ENCODE measurements around the gene UTP20. TPM values are rescaled to one million over a fixed set of nuclear protein-coding genes. Genes with fewer than 3 reads are reported as not detected.

The UTP20 gene
- total RNA-seq, 4 donors from 2014 or later: 8.5 to 22.0 (median 15.7) TPM

DNA sequence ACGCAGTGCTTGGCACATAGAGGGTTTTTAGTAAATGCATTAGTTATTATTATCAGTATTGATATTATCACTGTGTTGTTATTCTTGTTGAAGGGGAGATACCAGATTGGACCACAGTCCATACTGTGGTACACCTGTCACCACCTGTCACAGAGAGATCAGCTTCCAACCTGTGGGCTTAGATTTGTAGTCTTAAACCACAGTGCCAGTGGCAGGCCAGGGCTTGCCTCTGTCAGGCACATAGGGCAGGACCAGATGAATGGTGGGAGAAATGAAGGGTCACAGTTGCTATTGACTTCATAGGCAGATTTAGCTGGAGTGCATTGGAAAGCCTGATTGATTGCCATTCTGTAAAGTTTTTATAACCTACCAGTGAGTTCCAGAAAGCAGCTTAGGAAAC is 92.5 kb downstream of the UTP20 start:
- TF ChIP-seq, protein P1, sequence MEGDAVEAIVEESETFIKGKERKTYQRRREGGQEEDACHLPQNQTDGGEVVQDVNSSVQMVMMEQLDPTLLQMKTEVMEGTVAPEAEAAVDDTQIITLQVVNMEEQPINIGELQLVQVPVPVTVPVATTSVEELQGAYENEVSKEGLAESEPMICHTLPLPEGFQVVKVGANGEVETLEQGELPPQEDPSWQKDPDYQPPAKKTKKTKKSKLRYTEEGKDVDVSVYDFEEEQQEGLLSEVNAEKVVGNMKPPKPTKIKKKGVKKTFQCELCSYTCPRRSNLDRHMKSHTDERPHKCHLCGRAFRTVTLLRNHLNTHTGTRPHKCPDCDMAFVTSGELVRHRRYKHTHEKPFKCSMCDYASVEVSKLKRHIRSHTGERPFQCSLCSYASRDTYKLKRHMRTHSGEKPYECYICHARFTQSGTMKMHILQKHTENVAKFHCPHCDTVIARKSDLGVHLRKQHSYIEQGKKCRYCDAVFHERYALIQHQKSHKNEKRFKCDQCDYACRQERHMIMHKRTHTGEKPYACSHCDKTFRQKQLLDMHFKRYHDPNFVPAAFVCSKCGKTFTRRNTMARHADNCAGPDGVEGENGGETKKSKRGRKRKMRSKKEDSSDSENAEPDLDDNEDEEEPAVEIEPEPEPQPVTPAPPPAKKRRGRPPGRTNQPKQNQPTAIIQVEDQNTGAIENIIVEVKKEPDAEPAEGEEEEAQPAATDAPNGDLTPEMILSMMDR (IDR thresholded peaks at IDR 0.05; ENCODE audit: low read depth): no peak

DNA sequence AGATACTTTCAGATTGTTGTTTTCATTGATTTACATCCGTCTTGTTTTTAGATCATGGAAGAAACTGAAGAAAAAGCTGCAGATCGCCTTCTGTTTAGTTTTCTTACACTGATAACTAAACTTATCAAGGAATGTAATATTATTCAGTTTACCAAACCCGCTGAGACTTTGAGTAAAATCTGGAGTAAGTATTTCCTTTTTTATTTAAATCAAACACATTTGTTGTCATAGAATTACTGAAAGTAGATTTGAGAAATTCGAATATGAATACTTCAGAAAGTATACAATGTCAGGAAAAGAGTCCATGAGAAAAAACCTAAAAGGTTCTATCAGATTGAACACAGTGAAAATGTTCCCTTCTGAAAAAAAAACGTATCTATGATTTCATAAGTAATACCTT is 95.7 kb downstream of the UTP20 start:
- TF ChIP-seq, protein P1 (IDR thresholded peaks at IDR 0.05; ENCODE audit: low read depth): no peak

DNA sequence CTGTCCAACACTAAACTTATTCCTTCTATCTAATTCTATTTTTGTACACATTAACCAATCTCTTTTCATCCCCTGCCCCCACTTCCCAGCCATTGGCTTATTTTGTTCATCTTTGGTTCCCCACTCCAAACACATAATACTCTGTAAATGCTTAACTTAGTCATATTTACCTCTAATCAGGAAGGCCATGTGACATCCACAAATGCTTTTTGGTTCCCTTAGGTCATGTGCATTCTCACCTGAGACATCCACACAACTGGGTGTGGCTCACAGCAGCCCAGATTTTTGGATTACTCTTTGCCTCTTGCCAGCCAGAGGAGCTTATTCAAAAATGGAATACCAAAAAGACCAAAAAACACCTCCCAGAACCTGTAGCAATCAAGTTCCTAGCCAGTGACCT is 99.2 kb downstream of the UTP20 start:
- TF ChIP-seq, protein P1 (IDR thresholded peaks at IDR 0.05; ENCODE audit: low read depth): no peak

DNA sequence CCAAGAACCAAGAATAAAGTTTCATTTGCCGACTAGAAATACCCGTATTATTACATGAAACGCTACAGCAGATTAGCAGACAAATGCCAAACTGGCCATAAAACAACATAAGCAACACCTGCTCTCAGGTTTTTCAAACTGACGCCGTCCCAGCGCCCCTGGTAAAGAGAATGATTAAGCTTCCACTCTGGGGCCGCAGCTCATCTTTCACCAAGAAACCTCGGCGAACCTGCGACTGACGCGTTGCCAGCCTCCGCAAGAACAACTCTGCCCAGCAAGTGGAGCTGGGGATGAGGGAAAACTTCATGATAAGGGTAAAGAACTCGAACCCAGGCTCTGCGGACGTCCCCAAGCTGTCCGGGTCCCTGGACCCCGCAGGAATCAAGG is 127.1 kb downstream of the UTP20 start:
- TF ChIP-seq, protein P1 (IDR thresholded peaks at IDR 0.05; ENCODE audit: low read depth): no peak

DNA sequence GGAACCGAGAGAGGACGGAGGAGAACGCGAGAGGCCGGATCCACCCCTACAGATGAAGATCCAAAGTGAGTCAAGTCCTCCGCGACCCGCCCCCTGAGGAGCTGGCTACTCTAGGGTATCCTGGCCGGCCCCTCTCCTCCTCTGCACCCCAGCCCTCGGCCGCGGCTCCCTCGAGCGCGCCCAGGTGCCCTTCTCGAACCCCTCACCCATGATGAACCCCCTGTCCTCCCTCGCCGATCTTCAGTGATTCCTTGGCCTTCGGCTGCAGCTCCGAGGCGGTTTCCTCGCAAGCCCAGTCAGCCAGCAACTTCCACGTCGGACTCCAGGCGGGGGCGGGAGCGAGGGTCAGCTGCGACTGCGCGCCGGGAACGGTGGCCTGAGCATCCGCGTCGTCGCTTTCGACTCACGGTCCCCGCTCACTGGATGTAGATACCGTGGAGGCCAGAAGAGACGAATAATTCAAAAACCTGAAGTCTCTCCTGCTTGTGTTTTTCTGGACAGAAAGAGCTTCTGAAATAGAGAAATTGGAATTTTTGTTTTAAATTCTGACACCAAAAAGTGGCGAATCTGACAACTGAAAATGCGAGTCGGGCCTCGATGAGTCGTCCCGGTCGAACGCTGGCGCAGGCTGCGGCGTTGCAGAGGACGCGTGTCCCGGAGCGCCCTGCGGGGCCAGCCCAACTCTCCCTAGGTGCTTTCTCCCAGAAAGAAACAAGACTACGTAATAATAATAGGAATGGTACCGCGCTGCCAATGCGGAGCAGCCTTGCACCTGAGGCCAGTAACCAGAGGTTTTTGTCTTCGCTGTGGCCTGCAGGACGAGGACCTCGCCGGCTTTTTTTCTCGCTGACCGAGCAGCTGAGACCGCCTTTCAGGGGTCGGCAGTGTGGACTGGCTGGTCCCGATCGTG is 127.8 kb downstream of the UTP20 start, which contains the start of gene ARL1:
Gene ARL1, minus strand, starts transcription at position 337 of the 910 bp plus-strand sequence. Its CDS starts 127 bp downstream, at position 210.
- TF ChIP-seq, protein P1 (IDR thresholded peaks at IDR 0.05; ENCODE audit: low read depth): no peak

DNA sequence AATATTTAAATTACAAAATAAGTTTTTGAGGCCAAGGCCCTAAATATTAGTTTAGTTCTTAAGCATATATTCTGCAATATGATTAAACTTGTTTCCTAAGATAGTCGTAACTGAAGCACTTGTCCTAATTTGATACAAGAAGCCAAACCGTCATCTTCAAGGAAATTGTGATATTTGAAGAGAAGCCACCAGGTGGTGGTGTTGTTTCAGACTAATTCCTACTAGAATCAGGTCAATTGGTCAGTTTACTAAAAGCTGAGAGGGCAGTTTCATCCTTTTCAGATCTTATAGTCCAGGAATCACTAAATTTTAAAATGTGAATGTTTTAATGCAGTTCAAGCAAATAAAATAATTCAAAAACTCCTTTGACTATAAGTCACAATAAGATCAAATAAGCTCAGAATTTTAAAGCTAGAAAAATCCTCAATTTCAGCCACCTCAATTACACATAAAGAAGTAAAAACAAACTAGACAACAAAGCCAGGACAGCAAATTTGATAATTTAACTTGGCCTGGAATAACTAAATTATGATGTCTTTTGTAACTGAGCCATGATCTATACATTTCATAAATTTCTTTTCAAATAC is 134.7 kb downstream of the UTP20 start:
- TF ChIP-seq, protein P1 (IDR thresholded peaks at IDR 0.05; ENCODE audit: low read depth): no peak

DNA sequence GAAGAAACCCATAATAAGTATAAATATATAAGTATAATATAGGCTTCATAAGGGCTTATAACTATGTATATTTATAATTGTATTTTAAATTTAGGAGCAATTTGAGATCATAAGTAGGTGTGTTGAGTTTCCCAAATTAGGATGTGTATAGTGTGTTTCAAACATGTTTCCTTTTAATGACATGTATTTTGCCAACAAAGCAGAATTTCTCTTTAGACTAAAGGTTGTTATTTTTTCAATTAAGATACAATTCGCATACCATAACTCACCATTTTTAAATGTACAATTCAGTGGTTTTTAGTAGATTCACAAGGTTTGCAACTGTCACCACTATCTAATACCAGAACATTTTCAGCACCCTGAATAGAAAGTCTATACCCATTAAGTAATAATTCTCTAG is 135.3 kb downstream of the UTP20 start:
- TF ChIP-seq, protein P1 (IDR thresholded peaks at IDR 0.05; ENCODE audit: low read depth): no peak
